H9 (cell line): ENCODE results near the gene IRF2BPL. TPM values are rescaled to one million over a fixed set of nuclear protein-coding genes. Genes with fewer than 3 reads are reported as not detected.

Experiments used
- DNase-seq: peaks from one replicate; pipeline ENCODE4 v3.0.0-alpha.2; 2017
- H2AFZ ChIP-seq: one replicate; pipeline ENCODE4 v1.6.1; 2013; ENCODE audit warnings: mild to moderate bottlenecking, low read length, control low read depth, moderate library complexity
- H2AK5ac ChIP-seq: 2 replicates; pipeline ENCODE4 v1.6.1; 2013; ENCODE audit warnings: low read length, control low read depth, mixed read lengths; ENCODE audit not compliant: insufficient read length
- H2BK120ac ChIP-seq: one replicate; pipeline ENCODE4 v1.6.1; 2013; ENCODE audit warnings: low read depth, mild to moderate bottlenecking, low read length, control low read depth, inconsistent platforms; ENCODE audit not compliant: poor library complexity, severe bottlenecking
- H2BK12ac ChIP-seq: 2 replicates; pipeline ENCODE4 v1.6.1; 2013; ENCODE audit warnings: low read length, control low read depth, mixed read lengths, low read depth; ENCODE audit not compliant: insufficient read length
- H2BK15ac ChIP-seq: 2 replicates; pipeline ENCODE4 v1.6.1; 2013; ENCODE audit warnings: low read depth, low read length, control low read depth
- H2BK20ac ChIP-seq: one replicate; pipeline ENCODE4 v1.6.1; 2013; ENCODE audit warnings: low read depth, mild to moderate bottlenecking, low read length, control low read depth, inconsistent platforms; ENCODE audit not compliant: poor library complexity, severe bottlenecking
- H2BK5ac ChIP-seq: 2 replicates; pipeline ENCODE4 v1.6.1; 2013; ENCODE audit warnings: low read length, control low read depth, mixed read lengths; ENCODE audit not compliant: insufficient read length
- H3K14ac ChIP-seq: 2 replicates; pipeline ENCODE4 v1.6.1; 2013; ENCODE audit warnings: low read length, control low read depth; ENCODE audit not compliant: insufficient read depth
- H3K18ac ChIP-seq: 2 replicates; pipeline ENCODE4 v1.6.1; 2013; ENCODE audit warnings: low read depth, mild to moderate bottlenecking, mixed read lengths, low read length, control low read depth; ENCODE audit not compliant: insufficient read length
- H3K23ac ChIP-seq: 2 replicates; pipeline ENCODE4 v1.6.1; 2013; ENCODE audit warnings: low read length, control low read depth, mixed read lengths, low read depth; ENCODE audit not compliant: insufficient read length
- H3K23me2 ChIP-seq: 2 replicates; pipeline ENCODE4 v1.6.1; 2013; ENCODE audit warnings: low read depth, mild to moderate bottlenecking, mixed read lengths, low read length, control low read depth; ENCODE audit not compliant: insufficient read length, poor library complexity, severe bottlenecking
- H3K27ac ChIP-seq: 2 replicates; pipeline ENCODE4 v1.5.1; 2013; ENCODE audit warnings: low read length, control low read depth, mixed read lengths, low read depth; ENCODE audit not compliant: insufficient read length
- H3K27me3 ChIP-seq: 2 replicates; pipeline ENCODE4 v1.6.1; 2013; ENCODE audit warnings: low read length, control low read depth, inconsistent platforms; ENCODE audit not compliant: insufficient read depth
- H3K4ac ChIP-seq: 2 replicates; pipeline ENCODE4 v1.6.1; 2013; ENCODE audit warnings: low read depth, mild to moderate bottlenecking, control low read depth, inconsistent platforms, low read length, moderate library complexity
- H3K4me1 ChIP-seq: 2 replicates; pipeline ENCODE4 v1.6.1; 2013; ENCODE audit warnings: low read length, control low read depth, inconsistent platforms; ENCODE audit not compliant: insufficient read depth
- H3K4me2 ChIP-seq: 2 replicates; pipeline ENCODE4 v1.6.1; 2013; ENCODE audit warnings: low read length, control low read depth, mixed read lengths; ENCODE audit not compliant: insufficient read length, insufficient read depth
- H3K56ac ChIP-seq: 2 replicates; pipeline ENCODE4 v1.6.1; 2013; ENCODE audit warnings: low read depth, mild to moderate bottlenecking, mixed read lengths, low read length, control low read depth; ENCODE audit not compliant: insufficient read length
- H3K79me1 ChIP-seq: 2 replicates; pipeline ENCODE4 v1.6.1; 2013; ENCODE audit warnings: low read depth, mild to moderate bottlenecking, moderate library complexity, low read length, control low read depth, inconsistent platforms; ENCODE audit not compliant: insufficient read depth, poor library complexity, severe bottlenecking
- H3K79me2 ChIP-seq: 2 replicates; pipeline ENCODE4 v1.6.1; 2013; ENCODE audit warnings: low read length, control low read depth, inconsistent platforms; ENCODE audit not compliant: insufficient read depth
- H3K9ac ChIP-seq: 2 replicates; pipeline ENCODE4 v1.6.1; 2013; ENCODE audit warnings: low read length, control low read depth, mixed read lengths; ENCODE audit not compliant: insufficient read length; ENCODE audit errors: extremely low read depth
- H3K9me3 ChIP-seq: one replicate; pipeline ENCODE4 v1.6.1; 2013; ENCODE audit warnings: low read depth, low read length, inconsistent platforms; ENCODE audit not compliant: control insufficient read depth
- H3T11ph ChIP-seq: one replicate; pipeline ENCODE4 v1.6.1; 2013; ENCODE audit warnings: mild to moderate bottlenecking, low read length, control low read depth, inconsistent platforms
- H4K20me1 ChIP-seq: one replicate; pipeline ENCODE4 v1.6.1; 2013; ENCODE audit not compliant: control insufficient read depth, insufficient read length, insufficient read depth
- H4K5ac ChIP-seq: 2 replicates; pipeline ENCODE4 v1.6.1; 2013; ENCODE audit warnings: low read depth, mild to moderate bottlenecking, mixed read lengths, low read length, control low read depth; ENCODE audit not compliant: insufficient read length
- H4K8ac ChIP-seq: replicated peaks from 2 replicates; pipeline ENCODE4 v1.6.1; 2013; ENCODE audit warnings: low read length, control low read depth, mixed read lengths, low read depth; ENCODE audit not compliant: insufficient read length
- H4K91ac ChIP-seq: 2 replicates; pipeline ENCODE4 v1.6.1; 2013; ENCODE audit warnings: low read depth, mild to moderate bottlenecking, moderate library complexity, mixed read lengths, low read length, control low read depth; ENCODE audit not compliant: insufficient read length
- H3K27ac Mint-ChIP-seq, 3 experiments: 2 replicates in 2 of 3; 3 replicates in 1 of 3; pipeline ENCODE4 v1.8.0; 2020 to 2021; ENCODE audit warnings: mixed read lengths in 3 of 3, mild to moderate bottlenecking in 1 of 3, moderate library complexity in 1 of 3
- H3K27me3 Mint-ChIP-seq: 2 replicates; pipeline ENCODE4 v1.8.0; 2021; ENCODE audit warnings: low read depth, mild to moderate bottlenecking, moderate library complexity, mixed read lengths
- H3K36me3 Mint-ChIP-seq, 3 experiments: 2 replicates in 2 of 3; 3 replicates in 1 of 3; pipeline ENCODE4 v1.8.0; 2020 to 2021; ENCODE audit warnings: low read depth in 3 of 3, mixed read lengths in 3 of 3; ENCODE audit not compliant: insufficient read depth in 1 of 3
- H3K4me1 Mint-ChIP-seq, 2 experiments: 2 replicates each; pipeline ENCODE4 v1.8.0; 2020; ENCODE audit warnings: mixed read lengths in 2 of 2
- H3K4me3 Mint-ChIP-seq, 2 experiments: 2 replicates in 1 of 2; 3 replicates in 1 of 2; pipeline ENCODE4 v1.8.0; 2020 to 2021; ENCODE audit warnings: mild to moderate bottlenecking in 2 of 2, mixed read lengths in 2 of 2, moderate library complexity in 1 of 2
- H3K9me3 Mint-ChIP-seq, 2 experiments: 2 replicates in 1 of 2; 3 replicates in 1 of 2; pipeline ENCODE4 v1.8.0; 2020; ENCODE audit warnings: mild to moderate bottlenecking in 2 of 2, mixed read lengths in 2 of 2, moderate library complexity in 1 of 2
- CTCF ChIP-seq: fragments of 200-600 bp; sonication (generic); conservative IDR thresholded peaks from 3 replicates; pipeline ENCODE4 v1.8.0; 2021; ENCODE audit warnings: antibody characterized with exemption, mild to moderate bottlenecking
- WGBS: extraction: QIAGEN DNeasy Blood & Tissue Kit; methylation state at CpG from one replicate; pipeline ENCODE4 v1.1.7; 2013; ENCODE audit warnings: missing lambda C conversion rate, low lambda C conversion rate, mixed read lengths; ENCODE audit not compliant: insufficient read length; ENCODE audit errors: extremely low coverage; 5-methylcytosine and 5-hydroxymethylcytosine counted together
- total RNA-seq: library from RNA; stranded (reverse); gene quantifications from 2 replicates; pipeline ENCODE4 v1.2.1, GENCODE V29; 2021

IRF2BPL gene
- total RNA-seq, 1 experiment from 2014 or later, result 59.0 TPM

- H3T11ph ChIP-seq, result no peak overlapping the region
- no peak overlapping the region for H3K56ac ChIP-seq
- peak overlapping the region; percentile 44 for H3K14ac ChIP-seq
- H4K5ac ChIP-seq, result no peak overlapping the region
- no peak overlapping the region for H2BK20ac ChIP-seq
- H2AK5ac ChIP-seq, result no peak overlapping the region
- H3K79me1 ChIP-seq, result no peaks in the 10 kb centered on the region
- no peaks in the 10 kb centered on the region; the same call in 1 of the 2 replicates for H3K4me1 ChIP-seq
- H4K8ac ChIP-seq, result no peak overlapping the region
- no peak overlapping the region for H2BK12ac ChIP-seq
- H2BK15ac ChIP-seq, result no peak overlapping the region
- no peak overlapping the region for H3K4ac ChIP-seq
- no peaks in the 10 kb centered on the region for H3K27me3 ChIP-seq
- H4K91ac ChIP-seq, result no peak overlapping the region
- H3K18ac ChIP-seq, result no peak overlapping the region
- H2AFZ ChIP-seq, result no peak overlapping the region
- TF ChIP-seq CTCF, result no peak
- Mint-ChIP-seq H3K4me1 (peaks cover 39 to 42% of the 10 kb centered on the region in 2 experiments), H3K27ac (peak overlapping the region in 2 of 3 experiments; percentile 65 to 69; a peak in 3 of 7 replicates), H3K4me3 (no peak overlapping the region), H3K9me3 (peaks cover 4% of the 10 kb centered on the region in 2 experiments; a peak in 4 of 5 replicates), H3K36me3 (peaks cover 0 to 5% (median 5%) of the 10 kb centered on the region in 3 experiments; a peak in 4 of 7 replicates), H3K27me3 (peaks cover 3% of the 10 kb centered on the region)
- no peak overlapping the region for H3K4me2 ChIP-seq
- no peaks in the 10 kb centered on the region for H3K23me2 ChIP-seq
- no peaks in the 10 kb centered on the region for H4K20me1 ChIP-seq
- H2BK5ac ChIP-seq, result no peak overlapping the region
- WGBS, result no CpG with 5 or more reads among the region's 4 CpGs
- H2BK120ac ChIP-seq, result no peak overlapping the region
- no peak overlapping the region for H3K23ac ChIP-seq
- no peak overlapping the region for H3K27ac ChIP-seq
- DNase-seq, result no peak
- no peaks in the 10 kb centered on the region for H3K9me3 ChIP-seq
- no peak overlapping the region for H3K9ac ChIP-seq
- no peaks in the 10 kb centered on the region for H3K79me2 ChIP-seq
Observed at GRCh38 chr14:76984297-76984696, 44.2 kb downstream of the IRF2BPL start.
